ENCODE results near the gene CIC. TPM values are rescaled to one million over a fixed set of nuclear protein-coding genes. Genes with fewer than 3 reads are reported as not detected.

CIC gene
- total and polyA plus RNA-seq, 2 of the 13 experiments (the other 11 are each of a cell fraction or from before 2014, with no cell fraction given) = 5.9 to 8.0 TPM

DNA sequence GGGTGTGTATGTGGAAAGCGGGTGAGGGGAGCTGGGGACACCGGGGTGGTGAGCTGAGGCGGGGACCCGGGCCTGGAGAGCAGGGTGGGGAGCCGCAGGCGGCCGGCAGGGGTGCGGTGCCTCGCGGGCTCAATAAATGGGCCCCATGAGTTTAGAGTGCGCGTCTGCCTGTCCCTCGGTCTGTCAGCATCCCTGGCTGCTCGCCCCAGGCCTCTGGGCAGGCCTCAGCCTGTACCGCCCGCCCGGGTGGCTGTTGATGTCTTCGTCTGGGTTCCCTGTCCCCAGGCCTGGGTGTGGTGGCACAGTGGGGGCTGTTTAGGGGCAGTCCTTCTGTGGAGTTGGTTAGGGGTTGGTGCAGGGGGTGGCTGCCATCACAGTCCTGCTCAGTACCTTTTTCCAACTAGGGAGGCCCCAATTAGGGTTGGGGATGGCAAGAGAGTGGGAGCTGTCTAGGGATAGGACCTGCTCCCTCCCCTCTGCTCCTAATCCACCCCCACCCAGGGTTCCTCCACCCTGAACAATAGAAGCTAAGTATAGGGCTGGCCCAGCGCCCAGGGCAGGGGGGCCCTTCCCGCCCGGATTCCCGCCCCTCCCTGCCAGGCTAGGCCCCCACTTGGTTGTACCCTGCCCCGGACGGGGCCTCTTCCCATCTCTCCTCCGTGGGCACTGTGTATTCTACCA is 12.2 kb downstream of the CIC start (continued):
- 0 out of 2 replicates have a peak, but pooled peaks have one; percentile 65 for TF ChIP-seq ZFX (CRISPR knock-in tag; IDR thresholded peaks at IDR 0.05; ENCODE audit: low read depth)
- TF ChIP-seq KDM1A (CRISPR knock-in tag; IDR thresholded peaks at IDR 0.05) = no peak
- no peak for TF ChIP-seq ZFAT (CRISPR knock-in tag; conservative IDR thresholded peaks at IDR 0.05)
- TF ChIP-seq TBP (CRISPR knock-in tag; IDR thresholded peaks at IDR 0.05) = no peak
- TF ChIP-seq ZNF232 (CRISPR knock-in tag; IDR thresholded peaks at IDR 0.05; ENCODE audit: borderline replicate concordance) = no peak
- no peak for TF ChIP-seq BCL3 (CRISPR knock-in tag; IDR thresholded peaks at IDR 0.05)
- no peak for TF ChIP-seq ARNT2 (CRISPR knock-in tag; IDR thresholded peaks at IDR 0.05; ENCODE audit: low read depth)
- TF ChIP-seq TEAD3 (CRISPR knock-in tag; optimal IDR thresholded peaks at IDR 0.05; ENCODE audit: borderline replicate concordance) = no peak
- TF ChIP-seq, protein P1, sequence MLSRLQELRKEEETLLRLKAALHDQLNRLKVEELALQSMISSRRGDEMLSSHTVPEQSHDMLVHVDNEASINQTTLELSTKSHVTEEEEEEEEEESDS (CRISPR knock-in tag; IDR thresholded peaks at IDR 0.05; ENCODE audit: borderline replicate concordance) = no peak
- TF ChIP-seq ZNF839 (CRISPR knock-in tag; IDR thresholded peaks at IDR 0.05; ENCODE audit: borderline replicate concordance) = no peak
- no peak for TF ChIP-seq ZNF775 (CRISPR knock-in tag; IDR thresholded peaks at IDR 0.05; ENCODE audit: borderline replicate concordance)
- TF ChIP-seq, protein P2, sequence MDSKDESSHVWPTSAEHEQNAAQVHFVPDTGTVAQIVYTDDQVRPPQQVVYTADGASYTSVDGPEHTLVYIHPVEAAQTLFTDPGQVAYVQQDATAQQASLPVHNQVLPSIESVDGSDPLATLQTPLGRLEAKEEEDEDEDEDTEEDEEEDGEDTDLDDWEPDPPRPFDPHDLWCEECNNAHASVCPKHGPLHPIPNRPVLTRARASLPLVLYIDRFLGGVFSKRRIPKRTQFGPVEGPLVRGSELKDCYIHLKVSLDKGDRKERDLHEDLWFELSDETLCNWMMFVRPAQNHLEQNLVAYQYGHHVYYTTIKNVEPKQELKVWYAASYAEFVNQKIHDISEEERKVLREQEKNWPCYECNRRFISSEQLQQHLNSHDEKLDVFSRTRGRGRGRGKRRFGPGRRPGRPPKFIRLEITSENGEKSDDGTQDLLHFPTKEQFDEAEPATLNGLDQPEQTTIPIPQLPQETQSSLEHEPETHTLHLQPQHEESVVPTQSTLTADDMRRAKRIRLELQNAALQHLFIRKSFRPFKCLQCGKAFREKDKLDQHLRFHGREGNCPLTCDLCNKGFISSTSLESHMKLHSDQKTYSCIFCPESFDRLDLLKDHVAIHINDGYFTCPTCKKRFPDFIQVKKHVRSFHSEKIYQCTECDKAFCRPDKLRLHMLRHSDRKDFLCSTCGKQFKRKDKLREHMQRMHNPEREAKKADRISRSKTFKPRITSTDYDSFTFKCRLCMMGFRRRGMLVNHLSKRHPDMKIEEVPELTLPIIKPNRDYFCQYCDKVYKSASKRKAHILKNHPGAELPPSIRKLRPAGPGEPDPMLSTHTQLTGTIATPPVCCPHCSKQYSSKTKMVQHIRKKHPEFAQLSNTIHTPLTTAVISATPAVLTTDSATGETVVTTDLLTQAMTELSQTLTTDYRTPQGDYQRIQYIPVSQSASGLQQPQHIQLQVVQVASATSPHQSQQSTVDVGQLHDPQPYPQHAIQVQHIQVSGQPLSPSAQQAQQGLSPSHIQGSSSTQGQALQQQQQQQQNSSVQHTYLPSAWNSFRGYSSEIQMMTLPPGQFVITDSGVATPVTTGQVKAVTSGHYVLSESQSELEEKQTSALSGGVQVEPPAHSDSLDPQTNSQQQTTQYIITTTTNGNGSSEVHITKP (CRISPR knock-in tag; IDR thresholded peaks at IDR 0.05; ENCODE audit: low read depth) = 0 out of 2 replicates have a peak, but pooled peaks have one; percentile 54
- no peak for TF ChIP-seq ZNF33A (CRISPR knock-in tag; IDR thresholded peaks at IDR 0.05; ENCODE audit: borderline replicate concordance)
- no peak for TF ChIP-seq REL (CRISPR knock-in tag; conservative IDR thresholded peaks at IDR 0.05)
- no peak for TF ChIP-seq NR0B2 (CRISPR knock-in tag; IDR thresholded peaks at IDR 0.05)
- no peak for TF ChIP-seq ZNF556 (CRISPR knock-in tag; IDR thresholded peaks at IDR 0.05; ENCODE audit: borderline replicate concordance)
- peak; percentile 38 for TF ChIP-seq HNRNPLL (IDR thresholded peaks at IDR 0.05; ENCODE audit: low read depth, low read length, poor library complexity, severe bottlenecking)
- TF ChIP-seq ZNF234 (CRISPR knock-in tag; conservative IDR thresholded peaks at IDR 0.05) = no peak
- no peak for TF ChIP-seq JDP2 (CRISPR knock-in tag; IDR thresholded peaks at IDR 0.05; ENCODE audit: borderline replicate concordance)
- TF ChIP-seq STAG1 (CRISPR knock-in tag; IDR thresholded peaks at IDR 0.05) = no peak
- TF ChIP-seq, protein P3, sequence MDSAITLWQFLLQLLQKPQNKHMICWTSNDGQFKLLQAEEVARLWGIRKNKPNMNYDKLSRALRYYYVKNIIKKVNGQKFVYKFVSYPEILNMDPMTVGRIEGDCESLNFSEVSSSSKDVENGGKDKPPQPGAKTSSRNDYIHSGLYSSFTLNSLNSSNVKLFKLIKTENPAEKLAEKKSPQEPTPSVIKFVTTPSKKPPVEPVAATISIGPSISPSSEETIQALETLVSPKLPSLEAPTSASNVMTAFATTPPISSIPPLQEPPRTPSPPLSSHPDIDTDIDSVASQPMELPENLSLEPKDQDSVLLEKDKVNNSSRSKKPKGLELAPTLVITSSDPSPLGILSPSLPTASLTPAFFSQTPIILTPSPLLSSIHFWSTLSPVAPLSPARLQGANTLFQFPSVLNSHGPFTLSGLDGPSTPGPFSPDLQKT (CRISPR knock-in tag; IDR thresholded peaks at IDR 0.05; ENCODE audit: borderline replicate concordance) = no peak
- TF ChIP-seq MBD4 (IDR thresholded peaks at IDR 0.05; ENCODE audit: borderline replicate concordance, low read length) = no peak
- TF ChIP-seq SNAPC2 (CRISPR knock-in tag; IDR thresholded peaks at IDR 0.05) = no peak
- TF ChIP-seq ZNF20 (CRISPR knock-in tag; IDR thresholded peaks at IDR 0.05) = no peak
